ENCODE results near the gene DMP1.
"Not testable (repeated sequence)": the region's sequence is repeated elsewhere in the genome, so short reads cannot be mapped to it uniquely, and the experiment has no call there.

The DMP1 gene

GRCh38 chr4:87690947-87691346, 40.9 kb downstream of the DMP1 start:
- not testable (repeated sequence) for DNase-seq

GRCh38 chr4:87692060-87692459, 42.0 kb downstream of the DMP1 start:
- not testable (repeated sequence) for DNase-seq

GRCh38 chr4:87697272-87697671, 47.2 kb downstream of the DMP1 start:
- no peak for DNase-seq

DNA sequence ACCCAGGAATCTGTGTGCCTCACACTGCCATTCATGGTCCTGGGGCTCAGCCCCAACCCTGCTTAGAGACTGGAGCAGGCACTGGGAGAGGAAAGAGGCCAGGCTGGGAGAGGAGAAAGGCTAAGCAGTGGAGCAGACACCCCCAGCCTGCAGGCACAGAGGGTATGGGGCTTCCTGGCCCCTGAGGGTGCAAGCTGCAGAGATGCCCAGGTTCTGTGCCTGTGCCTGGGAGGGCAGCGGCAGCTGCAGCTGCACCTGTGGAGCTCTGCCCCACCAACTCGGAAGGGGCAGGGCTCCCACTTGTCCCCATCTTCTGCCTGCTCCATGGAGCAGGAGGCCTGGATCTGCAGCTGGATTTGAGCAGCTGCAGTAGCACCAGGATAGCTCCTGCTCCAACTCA, 47.9 kb downstream of the DMP1 start:
- DNase-seq, result no peak

- no peak for DNase-seq
Measured at GRCh38 chr4:87698394-87698793, 48.3 kb downstream of the DMP1 start.

DNA sequence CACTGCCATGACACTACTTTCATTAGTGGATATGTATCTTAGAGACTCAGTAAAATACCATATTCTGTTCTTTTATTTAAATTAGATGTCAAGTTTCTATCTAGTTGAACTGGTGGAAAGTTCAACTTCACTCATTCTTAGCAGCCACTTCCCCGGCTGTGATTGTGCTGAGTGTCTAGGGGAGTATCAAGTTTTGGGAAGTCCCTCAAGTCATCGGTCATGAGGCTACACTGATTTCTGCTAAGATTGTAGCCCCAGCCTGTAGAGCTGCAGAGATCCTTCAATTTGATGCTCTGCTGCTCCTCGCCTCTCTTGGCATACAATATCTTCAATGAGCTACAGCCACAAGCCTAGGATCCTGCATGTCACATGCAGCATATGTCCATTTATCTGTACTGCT, 53.9 kb downstream of the DMP1 start:
- no peak for DNase-seq

DNA sequence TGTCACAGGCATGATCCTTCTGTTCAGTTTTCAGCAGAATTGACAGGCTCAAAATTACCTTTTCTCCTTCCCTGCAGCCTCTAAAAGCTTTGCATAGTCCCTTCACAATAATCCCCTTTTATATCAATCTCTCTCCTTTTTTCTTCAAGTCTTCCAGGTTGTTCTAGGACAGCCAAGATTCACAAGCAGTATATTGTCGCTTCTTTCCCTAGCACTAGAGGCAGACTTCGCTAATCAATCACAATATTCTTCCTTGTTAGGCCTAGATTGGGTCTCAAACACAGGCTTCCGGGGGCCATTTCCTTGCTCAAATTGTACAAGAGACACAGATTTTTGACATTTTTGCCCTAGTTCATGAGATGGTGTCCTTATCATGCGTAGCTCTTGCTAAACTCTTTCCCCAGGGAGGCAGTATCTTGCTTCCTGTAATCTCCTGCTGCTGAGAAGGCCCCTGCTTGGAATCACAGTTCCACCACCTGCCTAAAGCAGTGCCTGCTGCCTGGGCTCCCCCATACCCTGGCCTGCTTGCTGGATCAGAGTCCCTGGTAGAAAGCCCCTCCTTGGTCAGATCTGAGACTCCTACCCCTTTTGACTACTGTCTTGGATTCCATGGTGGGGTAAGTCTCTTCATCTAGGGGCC, 57.3 kb downstream of the DMP1 start:
- no peak for DNase-seq

Data from NCI-H345 (cell line).